ENCODE results near the gene SHROOM2. TPM values are rescaled to one million over a fixed set of nuclear protein-coding genes. Genes with fewer than 3 reads are reported as not detected.

The SHROOM2 gene
- total RNA-seq, 1 donor from 2014 or later = 0.92 TPM

DNA sequence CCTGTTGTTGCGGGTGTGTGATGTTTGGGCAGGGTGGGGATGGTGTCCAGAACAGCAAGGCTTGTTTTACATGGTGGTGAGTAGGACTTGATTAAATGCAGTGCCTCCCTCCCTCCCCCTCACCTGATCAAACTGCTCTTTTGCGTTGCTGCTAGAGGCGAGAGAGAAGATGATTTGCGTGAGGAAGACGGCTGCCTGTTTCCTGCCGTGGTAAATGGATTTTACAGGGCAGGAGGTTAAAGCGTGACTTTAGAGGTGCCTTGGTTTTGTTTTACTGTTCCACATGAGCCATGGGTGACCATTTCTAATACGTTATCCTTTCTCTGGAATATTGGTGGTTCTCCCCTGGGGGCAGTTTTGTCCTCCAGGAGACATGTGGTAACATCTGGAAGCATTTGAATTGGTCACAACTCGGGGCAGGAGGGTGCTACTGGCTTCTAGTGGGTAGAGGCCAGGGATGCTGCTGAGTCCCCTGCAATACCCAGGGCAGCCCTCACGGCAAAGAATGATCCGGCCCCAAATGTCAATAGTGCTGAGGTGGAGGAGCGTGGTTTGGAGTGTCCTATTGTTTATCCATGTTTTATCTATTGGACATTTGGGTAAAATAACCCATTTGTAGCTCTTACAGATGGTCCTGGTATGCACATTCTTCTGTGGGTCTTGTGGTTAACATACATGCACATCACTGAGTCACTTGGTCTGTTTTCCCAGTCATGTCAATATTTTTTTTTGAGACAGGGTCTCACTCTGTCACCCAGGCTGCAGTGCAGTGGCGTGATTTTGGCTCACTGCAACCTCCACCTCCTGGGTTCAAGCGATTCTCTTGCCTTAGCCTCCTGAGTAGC lies 73.7 kb downstream of the SHROOM2 start:
- intact Hi-C loops (cut with DNase I) = no loop called here
- DNase-seq (ENCODE audit: low spot score) = no peak

DNA sequence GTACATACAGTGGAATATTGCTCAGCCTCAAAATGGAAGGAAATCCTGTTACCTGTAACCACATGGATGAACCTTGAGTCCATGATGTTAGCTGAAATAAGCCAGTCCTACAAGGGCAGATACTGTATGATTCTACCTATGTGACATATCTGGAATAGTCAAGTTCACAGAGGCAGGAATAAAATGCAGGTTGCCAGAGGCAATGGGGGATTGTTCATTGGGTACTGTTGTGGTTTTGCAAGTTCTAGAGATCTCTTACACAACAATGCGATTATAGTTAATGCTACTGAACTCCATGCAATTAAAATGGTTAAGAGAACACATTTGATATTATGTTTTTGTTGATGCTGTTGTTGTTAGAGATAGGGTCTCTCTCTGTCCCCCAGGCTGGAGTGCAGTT lies 74.6 kb downstream of the SHROOM2 start:
- intact Hi-C loops (cut with DNase I) = no loop called here
- no peak for DNase-seq (ENCODE audit: low spot score)

DNA sequence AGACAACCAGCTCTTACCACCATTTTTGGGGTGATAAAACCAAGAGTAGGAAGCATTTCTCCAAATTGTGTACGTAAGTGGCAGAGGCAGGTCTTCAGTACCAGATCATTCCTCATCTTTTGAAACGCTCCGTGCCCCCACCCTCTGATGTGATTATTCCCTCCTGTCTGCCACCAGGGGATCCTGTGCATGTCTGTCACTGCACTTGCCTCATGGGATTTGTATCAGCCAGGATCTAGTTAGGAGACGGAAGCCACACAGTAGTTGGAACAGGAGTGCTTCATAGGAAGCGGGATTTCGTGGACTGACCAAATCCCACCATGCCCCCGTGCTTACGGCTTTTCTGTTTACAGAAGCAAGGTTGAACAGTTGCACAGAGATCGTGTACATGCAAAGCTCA lies 75.5 kb downstream of the SHROOM2 start:
- no peak for DNase-seq (ENCODE audit: low spot score)
- intact Hi-C loops (cut with DNase I) = no loop called here

DNA sequence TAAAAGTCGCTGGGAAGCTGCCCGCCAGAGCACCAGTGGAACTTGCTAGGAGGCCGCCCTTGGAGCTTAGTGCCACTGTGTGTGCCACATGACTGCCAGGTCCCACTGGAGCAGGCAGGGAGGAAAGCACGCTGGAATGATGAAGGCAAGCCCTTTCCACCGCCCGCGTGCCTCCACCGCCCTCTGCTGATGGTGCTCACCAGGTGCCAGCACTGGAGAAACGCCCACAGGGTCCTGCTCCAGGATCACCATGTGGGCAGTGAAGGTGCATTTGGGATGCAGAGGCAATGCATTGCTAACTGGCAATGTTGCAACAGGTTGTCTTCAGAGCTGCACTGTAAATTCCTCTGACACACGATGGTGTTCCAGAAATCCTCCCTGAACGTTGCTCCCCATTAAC lies 76.3 kb downstream of the SHROOM2 start:
- intact Hi-C loops (cut with DNase I) = no loop called here
- DNase-seq (ENCODE audit: low spot score) = no peak

DNA sequence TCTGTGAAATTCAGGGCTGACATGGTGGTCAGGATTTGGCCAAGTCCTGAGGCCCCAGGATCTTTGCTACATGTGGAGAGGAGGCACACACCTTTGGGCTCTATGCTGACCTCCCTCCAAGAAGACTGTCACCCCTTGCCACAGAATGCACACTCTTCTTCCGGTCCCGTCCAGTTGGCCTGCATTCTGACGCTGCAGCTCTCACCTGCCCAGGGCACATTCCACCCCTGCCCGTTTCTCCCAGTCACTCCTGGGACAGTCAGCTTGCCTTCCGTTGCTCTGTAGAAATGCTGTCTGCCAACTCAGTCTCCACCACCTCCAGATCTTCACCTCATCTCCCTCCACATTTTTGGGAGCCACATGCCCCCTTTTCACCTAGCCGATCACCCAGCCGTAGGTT lies 76.7 kb downstream of the SHROOM2 start:
- DNase-seq (ENCODE audit: low spot score) = no peak

DNA sequence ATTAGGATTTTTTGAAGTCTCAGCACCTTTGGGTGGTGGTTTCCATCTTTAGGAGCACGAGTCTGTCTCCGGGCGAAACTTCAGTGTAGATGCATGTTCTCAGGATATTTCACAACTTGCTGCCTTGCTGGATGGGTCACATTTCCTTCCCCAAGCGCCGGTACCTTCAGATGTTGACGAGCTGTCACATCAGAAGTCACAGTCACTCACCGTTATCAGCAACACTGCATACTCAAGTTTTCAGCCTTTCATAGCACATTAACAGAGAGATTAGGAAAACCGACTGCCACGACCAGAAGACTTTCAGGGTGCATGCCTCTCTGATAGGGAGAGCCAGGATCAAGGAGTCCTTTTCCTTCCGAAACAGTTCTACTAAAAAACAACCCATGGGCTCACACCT lies 77.8 kb downstream of the SHROOM2 start:
- intact Hi-C loops (cut with DNase I) = no loop called here
- no peak for DNase-seq (ENCODE audit: low spot score)

More for the DNA sequence above, 76.7 kb downstream of the SHROOM2 start:
- intact Hi-C loops (cut with DNase I) = no loop called here

DNA sequence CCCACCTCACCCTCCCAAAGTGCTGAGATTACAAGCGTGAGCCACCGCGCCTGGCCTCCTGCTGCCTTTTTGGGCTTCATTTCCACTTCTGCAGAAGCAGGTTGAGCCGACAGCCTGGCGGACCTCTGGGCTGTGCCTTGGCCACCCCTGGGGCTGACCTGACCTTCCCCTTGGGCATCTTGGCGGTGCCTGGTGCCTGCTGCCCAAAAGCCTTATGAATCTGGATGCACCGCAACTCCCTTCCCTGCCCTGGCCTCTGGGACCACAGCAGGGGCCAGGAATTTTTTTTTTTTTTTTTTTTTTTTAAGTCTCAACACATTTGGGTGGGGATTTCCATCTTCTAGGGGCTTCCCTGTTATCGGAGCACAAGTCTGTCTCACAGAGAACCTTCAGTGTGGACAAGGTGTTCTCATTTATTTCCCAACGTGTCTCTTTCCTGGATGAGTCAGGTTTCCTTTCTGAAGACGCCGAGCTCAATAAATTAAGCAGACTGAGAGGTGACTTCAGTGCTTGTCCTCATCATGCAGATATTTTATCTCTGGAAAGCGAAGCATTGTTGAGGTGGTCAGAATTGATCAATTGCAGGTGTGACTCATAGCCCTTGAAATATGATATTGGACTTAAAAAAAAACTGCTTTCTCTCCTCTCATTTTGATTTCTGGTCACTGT lies 79.7 kb downstream of the SHROOM2 start:
- intact Hi-C loops (cut with DNase I) = no loop called here
- DNase-seq (ENCODE audit: low spot score) = no peak

DNA sequence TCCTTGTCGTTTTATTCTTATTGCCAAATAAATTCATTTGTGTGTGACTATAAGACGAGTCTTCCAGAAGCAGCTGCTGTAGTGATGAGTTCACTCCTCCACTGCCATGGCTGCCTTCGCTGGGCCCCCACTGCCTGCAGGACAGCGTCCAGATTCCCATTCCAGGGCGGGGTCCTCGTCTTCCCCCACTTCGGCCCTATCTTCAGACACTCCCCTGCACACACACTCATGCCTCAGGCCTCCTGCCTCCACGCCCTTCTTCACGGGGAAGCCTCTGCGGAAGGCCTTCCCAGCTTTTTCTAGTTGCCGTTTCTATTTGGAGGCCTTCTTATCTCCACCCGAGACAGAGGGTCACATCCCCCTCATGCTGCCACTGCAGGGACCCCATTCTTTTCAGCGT lies 80.4 kb downstream of the SHROOM2 start:
- DNase-seq (ENCODE audit: low spot score) = no peak
- intact Hi-C loops (cut with DNase I) = no loop called here

DNA sequence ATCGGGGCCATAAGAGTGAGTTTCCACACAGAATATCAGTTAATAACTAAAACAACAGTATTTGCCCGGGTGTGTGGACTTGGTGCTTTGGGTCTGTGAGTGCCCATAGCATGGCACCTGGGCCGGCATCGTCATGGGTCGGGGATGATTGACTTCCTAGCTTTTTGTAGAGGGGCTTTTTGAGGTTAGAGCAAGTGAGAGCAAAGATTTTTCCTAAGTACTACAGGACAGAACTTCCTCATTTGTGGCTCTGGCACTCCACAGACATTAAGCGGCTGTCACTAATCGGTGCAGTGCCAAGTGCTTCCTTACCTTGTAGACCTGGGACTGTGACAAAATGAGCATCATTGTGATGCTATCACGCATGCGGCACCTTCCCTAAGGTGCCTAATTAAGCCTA lies 81.0 kb downstream of the SHROOM2 start:
- no peak for DNase-seq (ENCODE audit: low spot score)
- intact Hi-C loops (cut with DNase I) = no loop called here

DNA sequence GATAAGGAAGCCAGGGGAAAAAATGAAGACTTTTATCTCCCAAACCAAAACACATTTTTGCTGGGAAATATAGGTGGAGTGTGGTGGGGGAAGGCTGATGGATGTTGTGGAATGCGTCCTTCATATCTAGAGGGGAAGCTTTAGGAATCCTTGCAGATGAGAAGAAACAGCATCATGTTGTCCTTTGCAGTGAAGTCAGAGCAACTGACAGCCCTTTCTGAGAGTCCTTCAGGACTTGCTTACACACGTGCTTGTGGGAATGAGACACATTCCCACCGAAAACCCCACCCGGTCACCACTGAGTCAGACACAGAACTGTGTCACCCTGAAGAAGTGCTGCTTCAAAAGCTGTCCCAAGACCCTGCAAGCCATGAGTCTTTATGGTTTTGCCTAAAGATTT lies 81.5 kb downstream of the SHROOM2 start:
- intact Hi-C loops (cut with DNase I) = no loop called here
- DNase-seq (ENCODE audit: low spot score) = no peak

DNA sequence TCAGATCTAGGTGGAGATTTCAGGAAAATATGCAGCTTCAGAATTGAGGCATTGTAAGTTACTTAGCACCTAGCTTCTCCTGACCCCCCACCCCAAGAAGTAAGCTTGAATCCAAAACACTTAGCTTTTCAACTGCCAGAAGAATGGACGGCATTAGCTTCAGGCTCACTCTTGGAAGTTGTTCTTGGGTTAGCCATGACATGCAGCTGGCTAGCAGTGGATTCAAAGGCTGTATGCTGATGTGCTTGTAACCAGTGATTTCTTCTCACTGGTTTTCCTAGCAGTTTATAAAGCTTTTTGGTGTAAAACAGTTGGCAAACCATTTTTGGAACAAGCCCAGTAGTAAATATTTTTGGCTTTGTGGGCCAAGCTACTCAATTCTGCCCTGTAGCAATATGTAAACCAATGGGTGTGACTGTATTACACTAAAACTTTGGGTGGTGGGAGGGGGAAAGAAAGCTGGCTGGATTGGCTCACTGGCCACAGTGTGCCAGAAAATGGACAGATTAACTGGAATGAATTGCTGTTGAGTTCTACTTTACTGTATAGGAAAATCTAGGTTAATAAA lies 85.6 kb downstream of the SHROOM2 start:
- intact Hi-C loops (cut with DNase I) = no loop called here
- no peak for DNase-seq (ENCODE audit: low spot score)

DNA sequence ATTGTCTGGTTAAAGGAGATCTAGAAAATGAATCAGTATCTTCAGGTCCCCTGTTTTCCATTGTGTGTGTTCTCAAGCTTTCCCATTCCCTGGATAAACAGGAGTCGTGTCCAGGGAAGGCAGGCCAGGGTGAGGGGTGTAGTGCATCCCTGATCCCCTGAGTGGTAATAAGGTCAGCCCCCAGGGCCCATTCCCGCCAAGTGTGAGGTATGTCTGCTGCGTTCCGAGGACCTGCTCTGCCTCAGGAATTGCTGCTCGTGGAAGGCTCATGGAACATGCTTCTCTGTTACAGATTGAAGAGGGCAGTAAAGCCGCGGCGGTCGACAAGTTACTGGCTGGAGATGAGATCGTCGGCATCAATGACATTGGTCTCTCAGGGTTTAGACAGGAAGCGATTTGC lies 87.1 kb downstream of the SHROOM2 start:
- DNase-seq (ENCODE audit: low spot score) = no peak
- intact Hi-C loops (cut with DNase I) = no loop called here

DNA sequence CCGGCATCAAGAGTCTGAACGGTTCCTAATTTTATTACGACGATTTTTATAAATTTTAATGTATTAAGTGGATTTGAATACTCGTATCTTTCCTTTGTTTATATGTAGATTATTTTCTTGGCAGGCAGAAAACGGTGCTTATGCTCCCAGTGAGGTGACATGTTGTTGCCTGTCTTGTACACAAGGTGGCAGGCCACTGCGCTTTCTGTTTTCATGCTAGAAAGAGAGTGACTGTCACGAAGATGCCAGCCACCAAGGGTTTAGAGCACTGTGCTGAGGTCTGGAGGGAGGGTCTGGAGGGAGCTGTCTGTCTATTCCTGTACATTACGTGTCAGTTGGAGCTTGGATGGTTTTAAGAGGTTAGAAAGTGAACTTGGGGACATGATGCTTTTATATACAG lies 87.7 kb downstream of the SHROOM2 start:
- intact Hi-C loops (cut with DNase I) = no loop called here
- DNase-seq (ENCODE audit: low spot score) = no peak

DNA sequence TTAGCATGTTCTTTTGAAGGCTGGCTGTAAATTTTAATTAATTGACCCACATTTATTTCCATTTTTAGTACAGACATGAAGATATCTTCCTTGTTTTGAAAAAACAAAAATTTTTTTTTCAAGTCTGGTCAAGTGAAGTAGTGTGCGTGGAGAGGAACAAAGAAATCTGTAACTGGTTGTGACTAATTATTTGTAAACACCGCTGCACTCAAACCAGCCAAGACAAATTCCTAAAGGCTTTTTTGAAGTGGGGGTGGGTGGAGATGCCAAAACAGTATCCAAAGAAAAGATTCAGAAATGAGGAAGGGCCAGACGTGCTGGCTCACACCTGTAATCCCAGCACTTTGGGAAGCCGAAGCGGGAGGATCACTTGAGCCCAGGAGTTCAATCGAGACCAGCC lies 88.3 kb downstream of the SHROOM2 start:
- no peak for DNase-seq (ENCODE audit: low spot score)
- intact Hi-C loops (cut with DNase I) = no loop called here

DNA sequence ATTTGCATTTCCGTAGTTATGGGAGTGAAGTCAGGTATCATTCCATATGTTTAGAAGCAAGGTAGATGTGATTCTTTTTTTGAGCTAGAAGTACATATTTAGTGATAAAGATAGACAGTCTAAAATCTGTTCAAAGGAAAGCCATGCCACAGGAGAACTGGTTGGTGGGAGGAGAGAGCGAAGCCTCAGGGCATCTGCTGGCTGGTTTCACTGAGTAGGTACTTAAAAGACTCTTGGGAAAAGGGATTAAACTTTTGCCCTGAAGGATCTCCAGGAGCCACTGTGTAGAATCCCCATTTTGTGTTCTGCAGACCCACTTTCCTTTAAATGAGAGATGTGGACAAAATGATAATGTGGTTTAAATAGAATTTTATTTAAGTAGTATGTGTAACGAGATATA lies 89.6 kb downstream of the SHROOM2 start:
- no peak for DNase-seq (ENCODE audit: low spot score)
- intact Hi-C loops (cut with DNase I) = no loop called here

DNA sequence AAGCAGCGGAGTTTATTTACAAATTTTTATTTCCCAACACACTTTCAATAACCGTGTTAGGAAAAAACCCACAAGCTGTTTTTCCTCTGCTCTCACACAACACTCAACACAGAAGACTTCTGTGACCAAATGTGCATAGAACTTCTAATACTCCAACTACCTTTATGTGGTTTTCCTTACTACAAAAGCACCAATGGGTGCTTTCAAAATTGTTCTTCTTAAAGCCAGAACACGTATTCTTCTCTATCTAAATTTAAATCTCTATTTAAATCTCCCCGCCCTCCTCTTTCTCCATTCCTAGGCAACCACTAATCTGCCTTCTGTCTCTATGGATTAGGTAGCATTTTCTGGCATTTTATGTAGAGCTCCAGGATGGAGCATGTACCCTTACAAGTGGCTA lies 90.0 kb downstream of the SHROOM2 start:
- DNase-seq (ENCODE audit: low spot score) = no peak
- intact Hi-C loops (cut with DNase I) = no loop called here

DNA sequence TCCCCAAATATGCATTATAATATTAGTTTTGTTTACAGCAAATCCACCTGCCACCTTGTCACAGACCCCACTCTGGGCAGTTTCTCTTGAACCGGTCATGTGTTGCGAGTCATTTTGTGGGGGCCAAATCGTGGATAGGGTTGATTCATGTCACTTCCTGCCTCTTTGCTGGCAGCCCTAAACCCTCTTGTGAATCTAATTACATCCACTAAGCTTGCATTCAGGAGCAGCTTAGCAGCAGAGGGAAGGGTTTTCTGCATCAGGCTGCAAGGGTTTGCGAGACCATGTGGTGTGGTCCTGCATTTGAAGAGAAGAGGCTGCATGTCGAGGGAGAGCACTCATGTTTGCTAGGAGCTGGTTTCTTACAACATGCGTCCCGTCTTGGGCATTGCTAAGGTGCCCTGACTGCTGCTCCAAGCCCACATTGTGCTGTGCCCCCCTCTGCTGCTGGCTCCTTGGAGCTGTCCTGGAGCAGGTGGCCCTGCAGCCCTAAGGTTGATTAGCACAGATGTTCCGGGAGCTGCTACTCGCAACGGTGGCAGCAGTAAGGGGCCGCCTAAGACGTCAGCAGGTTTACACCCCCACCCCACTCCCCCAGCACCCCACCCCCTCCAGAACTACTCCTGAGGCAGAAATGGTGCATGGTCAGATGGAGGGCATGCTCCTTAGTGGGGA lies 92.1 kb downstream of the SHROOM2 start:
- DNase-seq (ENCODE audit: low spot score) = no peak
- intact Hi-C loops (cut with DNase I) = no loop called here

DNA sequence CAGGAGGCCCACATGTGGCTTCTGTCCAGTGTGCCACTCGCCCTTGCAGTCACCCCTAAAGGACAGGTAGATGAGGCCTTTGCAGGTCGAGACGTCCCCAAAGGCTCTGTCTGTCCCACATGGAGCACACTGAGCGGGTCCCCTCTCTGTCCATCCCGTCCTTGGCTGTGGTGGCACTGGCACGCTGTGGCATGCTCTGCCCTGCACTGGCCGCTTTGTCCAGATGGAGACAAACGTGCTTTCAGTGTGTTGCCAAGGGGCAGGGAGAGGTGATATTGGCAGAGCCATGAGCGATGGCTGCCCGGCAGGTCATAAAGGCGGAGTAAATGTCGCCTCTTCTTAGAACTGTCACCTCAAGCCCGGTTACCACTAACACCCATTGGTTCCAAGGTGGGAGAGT lies 94.0 kb downstream of the SHROOM2 start:
- intact Hi-C loops (cut with DNase I) = loop anchor here (5.0 kb wide), 1 partner anchor 237 kb away; no protein-coding TSS in a partner anchor
- DNase-seq (ENCODE audit: low spot score) = no peak

DNA sequence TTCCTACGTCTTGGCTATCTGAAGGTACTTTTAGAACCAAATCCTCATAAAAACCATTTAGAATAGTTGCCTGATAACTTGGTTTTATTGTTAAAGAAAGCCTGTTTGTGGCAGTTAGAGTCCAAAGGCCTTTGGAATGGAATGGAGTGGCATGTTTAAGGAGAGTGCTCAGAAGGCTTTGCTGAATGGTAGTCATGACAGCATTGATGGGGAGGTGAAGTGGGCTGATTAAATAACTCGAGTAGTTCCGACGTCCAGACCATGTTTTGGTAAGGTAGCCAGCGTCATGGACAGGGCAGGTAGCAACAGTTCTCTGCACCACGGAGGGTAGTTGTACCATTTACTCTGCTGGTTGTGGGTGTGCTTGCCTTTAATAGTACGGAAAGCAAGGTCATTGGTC lies 94.6 kb downstream of the SHROOM2 start:
- DNase-seq (ENCODE audit: low spot score) = no peak

More for the DNA sequence above, 94.6 kb downstream of the SHROOM2 start:
- intact Hi-C loops (cut with DNase I) = loop anchor here (5.0 kb wide), 1 partner anchor 236 kb away; no protein-coding TSS in a partner anchor

Data from cardiac septum (tissue), 1 donor.